NT2/D1 (cell line): ENCODE measurements around the gene EAF2.
A peak's percentile ranks its signal among the peaks of the same experiment; 100 is the strongest.

Experiments
- DNase-seq: peaks from one replicate; pipeline ENCODE4 v3.0.0-alpha.2; 2011; ENCODE audit warnings: low read depth, low spot score
- H3K27me3 ChIP-seq: 2 replicates; pipeline ENCODE4 v1.6.0; 2011; ENCODE audit warnings: mild to moderate bottlenecking; ENCODE audit not compliant: insufficient read length, insufficient read depth
- H3K36me3 ChIP-seq: 2 replicates; pipeline ENCODE4 v1.6.1; 2011; ENCODE audit warnings: mild to moderate bottlenecking, low read length, mixed read lengths; ENCODE audit not compliant: insufficient read depth, insufficient read length
- H3K4me1 ChIP-seq: 2 replicates; pipeline ENCODE4 v1.5.1; 2011; ENCODE audit not compliant: insufficient read depth, insufficient read length
- H3K4me3 ChIP-seq: 2 replicates; pipeline ENCODE4 v1.5.1; 2011; ENCODE audit warnings: low read depth; ENCODE audit not compliant: insufficient read length
- H3K9ac ChIP-seq: 2 replicates; pipeline ENCODE4 v1.6.0; 2011; ENCODE audit warnings: low read depth; ENCODE audit not compliant: insufficient read length
- H3K9me3 ChIP-seq: 2 replicates; pipeline ENCODE4 v1.5.1; 2011; ENCODE audit warnings: mild to moderate bottlenecking, low read length; ENCODE audit not compliant: insufficient read depth
- SUZ12 ChIP-seq: IDR thresholded peaks from 2 replicates; pipeline ENCODE4 v1.6.1; 2011; ENCODE audit not compliant: insufficient read length, insufficient read depth; ENCODE audit errors: extremely low read depth
- YY1 ChIP-seq: IDR thresholded peaks from 2 replicates; pipeline ENCODE4 v1.6.1; 2011; ENCODE audit not compliant: insufficient read length, insufficient read depth
- ZNF274 ChIP-seq: IDR thresholded peaks from 2 replicates; pipeline ENCODE4 v1.6.1; 2011; ENCODE audit warnings: mild to moderate bottlenecking, low read depth, low read length

EAF2 gene

GRCh38 chr3:121834671-121835464 lies at the start of gene EAF2, which contains the start of gene IQCB1:
EAF2 (plus strand) TSS chr3:121835209; CDS start chr3:121835286, 77 bp downstream.
IQCB1 (minus strand) TSS chr3:121835060; CDS start chr3:121828960, 6,100 bp downstream.
- Histone ChIP-seq H3K27me3 (peaks cover 10% of the 10 kb centered on the region), H3K9ac (peak within 1 kb of the TSS; percentile 79), H3K9me3 (no peaks in the 10 kb centered on the region), H3K4me1 (no peaks in the 10 kb centered on the region), H3K36me3 (peaks cover 33% of the 10 kb centered on the region), H3K4me3 (peak within 1 kb of the TSS; percentile 65)
- peak; percentile 96 for DNase-seq
- no peak for TF ChIP-seq ZNF274
- no peak for TF ChIP-seq YY1
- no peak for TF ChIP-seq SUZ12

- Histone ChIP-seq H3K27me3 (no peaks in the 10 kb centered on the region), H3K4me3 (no peak overlapping the region), H3K9ac (no peak overlapping the region), H3K9me3 (no peaks in the 10 kb centered on the region), H3K4me1 (no peaks in the 10 kb centered on the region), H3K36me3 (peaks cover 52% of the 10 kb centered on the region)
- no peak for DNase-seq
- no peak for TF ChIP-seq SUZ12
- TF ChIP-seq ZNF274, result no peak
- no peak for TF ChIP-seq YY1
Measured at GRCh38 chr3:121786485-121786884, 48.5 kb upstream of the EAF2 start.

- peaks cover 45% of the 10 kb centered on the region for H3K36me3 ChIP-seq
- H3K9me3 ChIP-seq, result no peaks in the 10 kb centered on the region
- H3K4me3 ChIP-seq, result no peak overlapping the region
- H3K27me3 ChIP-seq, result no peaks in the 10 kb centered on the region
- TF ChIP-seq SUZ12, result no peak
- no peak for TF ChIP-seq YY1
- no peak for TF ChIP-seq ZNF274
- no peak for DNase-seq
- no peak overlapping the region for H3K9ac ChIP-seq
- no peaks in the 10 kb centered on the region for H3K4me1 ChIP-seq
Measured at GRCh38 chr3:121793078-121793477, 41.9 kb upstream of the EAF2 start.

GRCh38 chr3:121794264-121794983 lies 40.6 kb upstream of the EAF2 start:
- H3K4me1 ChIP-seq, result no peaks in the 10 kb centered on the region
- H3K9me3 ChIP-seq, result no peaks in the 10 kb centered on the region
- no peak overlapping the region for H3K9ac ChIP-seq
- H3K36me3 ChIP-seq, result peaks cover 40% of the 10 kb centered on the region
- TF ChIP-seq SUZ12 (no peak), ZNF274 (no peak), YY1 (no peak)
- H3K27me3 ChIP-seq, result no peaks in the 10 kb centered on the region
- H3K4me3 ChIP-seq, result no peak overlapping the region
- DNase-seq, result no peak

GRCh38 chr3:121796970-121797369 lies 38.0 kb upstream of the EAF2 start:
- Histone ChIP-seq H3K4me1 (no peaks in the 10 kb centered on the region), H3K9ac (no peak overlapping the region), H3K27me3 (no peaks in the 10 kb centered on the region), H3K9me3 (no peaks in the 10 kb centered on the region), H3K4me3 (no peak overlapping the region), H3K36me3 (peaks cover 37% of the 10 kb centered on the region)
- TF ChIP-seq YY1 (no peak), ZNF274 (no peak), SUZ12 (no peak)
- no peak for DNase-seq

GRCh38 chr3:121800906-121801305 lies 34.1 kb upstream of the EAF2 start:
- Histone ChIP-seq H3K4me3 (no peak overlapping the region), H3K4me1 (no peaks in the 10 kb centered on the region), H3K9ac (no peak overlapping the region), H3K9me3 (no peaks in the 10 kb centered on the region), H3K27me3 (no peaks in the 10 kb centered on the region), H3K36me3 (peaks cover 46% of the 10 kb centered on the region)
- TF ChIP-seq YY1, result no peak
- TF ChIP-seq ZNF274, result no peak
- TF ChIP-seq SUZ12, result no peak
- no peak for DNase-seq

- H3K4me1 ChIP-seq, result no peaks in the 10 kb centered on the region
- TF ChIP-seq YY1, result no peak
- no peaks in the 10 kb centered on the region for H3K9me3 ChIP-seq
- no peak overlapping the region for H3K9ac ChIP-seq
- H3K4me3 ChIP-seq, result no peak overlapping the region
- DNase-seq, result no peak
- H3K27me3 ChIP-seq, result no peaks in the 10 kb centered on the region
- peaks cover 51% of the 10 kb centered on the region for H3K36me3 ChIP-seq
Measured at GRCh38 chr3:121803771-121804320, 31.2 kb upstream of the EAF2 start.
